Psoas muscle (tissue), 8 donors: Measurements from ENCODE around the gene KIF16B. TPM values are rescaled to one million over a fixed set of nuclear protein-coding genes. Genes with fewer than 3 reads are reported as not detected.
A peak's percentile ranks its signal among the peaks of the same experiment; 100 is the strongest.

Experiments
- ATAC-seq, 4 donors: fragments of 200-7000 bp; cut with Tn5 transposase; one replicate each; pipeline ENCODE4 v1.9.1; 2020; ENCODE audit warnings: moderate library complexity in 3 of 4, mild to moderate bottlenecking in 2 of 4
- DNase-seq, 2 donors: peaks; one replicate each; pipeline ENCODE4 v3.0.0-alpha.2; 2020
- H3K27ac ChIP-seq: fragments of 200-600 bp; one replicate; pipeline ENCODE4 v1.8.0; 2022
- H3K27me3 ChIP-seq, 3 donors: fragments of 200-600 bp in 1 of 3; one replicate each; pipeline versions ENCODE4 v1.6.1 to v1.8.0; 2013 to 2022; ENCODE audit warnings: low read length in 2 of 3, mild to moderate bottlenecking in 2 of 3, moderate library complexity in 1 of 3; ENCODE audit not compliant: insufficient read depth in 3 of 3
- H3K36me3 ChIP-seq, 2 donors: fragments of 200-600 bp in 1 of 2; one replicate each; pipeline versions ENCODE4 v1.6.1 to v1.8.0; 2013 to 2022; ENCODE audit warnings: low read depth in 1 of 2, mild to moderate bottlenecking in 1 of 2, moderate library complexity in 1 of 2; ENCODE audit not compliant: insufficient read depth in 1 of 2
- H3K4me1 ChIP-seq: fragments of 200-600 bp; one replicate; pipeline ENCODE4 v1.8.0; 2022
- H3K4me3 ChIP-seq: fragments of 200-600 bp; one replicate; pipeline ENCODE4 v1.8.0; 2022; ENCODE audit warnings: mild to moderate bottlenecking
- H3K9me3 ChIP-seq: fragments of 200-600 bp; one replicate; pipeline ENCODE4 v1.8.0; 2022
- CTCF ChIP-seq: fragments of 200-600 bp; IDR thresholded peaks from one replicate; pipeline ENCODE4 v1.8.0; 2022; ENCODE audit warnings: antibody characterized with exemption
- WGBS, 3 donors: extraction: QIAGEN DNeasy Blood & Tissue Kit; methylation state at CpG; one replicate each; pipeline versions ENCODE4 v1.1.6 to v1.1.7; 2013; 5-methylcytosine and 5-hydroxymethylcytosine counted together
- intact Hi-C, 2 donors: fragments of 100-400 bp; cut with DNase I; formaldehyde crosslinking; loops; one replicate each; pipeline versions ENCODE4 v1.11.0 to v1.14.2; 2022
- polyA plus RNA-seq, 3 donors: library from polyadenylated mRNA; stranded (reverse); fragments of 200-250 nt; gene quantifications; one replicate each; pipeline ENCODE4 v1.2.3, GENCODE V29; 2013
- total RNA-seq, 4 donors: library from RNA; stranded (reverse); fragmentation: NEBNext Ultra II Directional in 2 of 4; extraction: Animal tissue kit (Norgen Biotek cat#: 25700) in 2 of 4; gene quantifications; one replicate each; pipeline versions ENCODE4 v1.2.1 to v1.2.4, GENCODE V29; 2021 to 2023
- donor health status: healthy with polysubstance abuse.
- donor health status: DM: no; HTN: no; CAD: no; lungs with moderate emphysema.
- donor health status: Bipolar disorder and iron deficiency.
- donor health status: healthy.
- donor health status: DM: yes; HTN: yes; CAD: no.
- donor health status: DM: no; HTN: no; CAD: no.
- donor health status: DM: no; HTN: no; CAD: no.
- donor health status: DM: yes; HTN: yes; CAD: no.

Gene KIF16B
- total and polyA plus RNA-seq, 7 donors = 18.1 to 30.6 (median 24.1) TPM

GRCh38 chr20:16293590-16293989, 279.7 kb downstream of the KIF16B start:
- DNase-seq = no peak
- WGBS, 3 donors = 88 to 96% (median 88%) methylated on average over 4 to 5 of the region's 5 CpGs

GRCh38 chr20:16292226-16292880, 280.9 kb downstream of the KIF16B start:
- Histone ChIP-seq H3K27ac (no peak overlapping the region), H3K4me1 (no peaks in the 10 kb centered on the region), H3K27me3 (no peaks in the 10 kb centered on the region), H3K4me3 (no peak overlapping the region), H3K36me3 (no peaks in the 10 kb centered on the region), H3K9me3 (no peaks in the 10 kb centered on the region)
- ATAC-seq (no peak), DNase-seq (no peak)
- no peak for TF ChIP-seq CTCF
- intact Hi-C loops = no loop called here
- WGBS, 3 donors = 79 to 83% (median 80%) methylated on average over 4 of the region's 4 CpGs

More at GRCh38 chr20:16293590-16293989, 279.7 kb downstream of the KIF16B start:
- no peaks in the 10 kb centered on the region for H3K9me3 ChIP-seq
- no peaks in the 10 kb centered on the region for H3K36me3 ChIP-seq
- no peak for TF ChIP-seq CTCF
- H3K4me3 ChIP-seq = no peak overlapping the region
- peak in 1 of 4 donors; percentile 21 for ATAC-seq
- H3K27ac ChIP-seq = no peak overlapping the region
- intact Hi-C loops = no loop called here
- no peaks in the 10 kb centered on the region for H3K4me1 ChIP-seq
- no peaks in the 10 kb centered on the region for H3K27me3 ChIP-seq

- Histone ChIP-seq H3K4me1 (no peaks in the 10 kb centered on the region), H3K36me3 (no peaks in the 10 kb centered on the region), H3K27ac (no peak overlapping the region), H3K9me3 (no peaks in the 10 kb centered on the region), H3K4me3 (no peak overlapping the region), H3K27me3 (no peaks in the 10 kb centered on the region)
- 89 to 93% (median 92%) methylated on average over 4 of the region's 4 CpGs for WGBS, 3 donors
- intact Hi-C loops = no loop called here
- TF ChIP-seq CTCF = no peak
- DNase-seq (no peak), ATAC-seq (no peak)
Measured at GRCh38 chr20:16290358-16290757, 282.9 kb downstream of the KIF16B start.

- H3K36me3 ChIP-seq = no peaks in the 10 kb centered on the region
- no peaks in the 10 kb centered on the region for H3K9me3 ChIP-seq
- intact Hi-C loops = loop anchor here (10.0 kb wide), 1 partner anchor 187 kb away; no protein-coding TSS in a partner anchor
- no peaks in the 10 kb centered on the region for H3K27me3 ChIP-seq
- H3K27ac ChIP-seq = no peak overlapping the region
- ATAC-seq = no peak
- WGBS, 3 donors = 80 to 86% (median 85%) methylated on average over 2 of the region's 2 CpGs
- no peak for DNase-seq
- H3K4me3 ChIP-seq = no peak overlapping the region
- no peak for TF ChIP-seq CTCF
- peaks cover 21% of the 10 kb centered on the region for H3K4me1 ChIP-seq
Measured at GRCh38 chr20:16287776-16288175, 285.5 kb downstream of the KIF16B start.

- peaks cover 21% of the 10 kb centered on the region for H3K4me1 ChIP-seq
- no peak overlapping the region for H3K27ac ChIP-seq
- 69 to 84% (median 72%) methylated on average over 4 of the region's 4 CpGs for WGBS, 3 donors
- no peak for DNase-seq
- H3K9me3 ChIP-seq = no peaks in the 10 kb centered on the region
- H3K36me3 ChIP-seq = no peaks in the 10 kb centered on the region
- ATAC-seq = no peak
- intact Hi-C loops = loop anchor here (10.0 kb wide), 1 partner anchor 188 kb away; no protein-coding TSS in a partner anchor
- no peak for TF ChIP-seq CTCF
- H3K4me3 ChIP-seq = no peak overlapping the region
- H3K27me3 ChIP-seq = no peaks in the 10 kb centered on the region
Measured at GRCh38 chr20:16286601-16287000, 286.6 kb downstream of the KIF16B start.
